NT2/D1 (cell line): ENCODE results near the gene SLC38A10.

Experiments used
- SUZ12 ChIP-seq: IDR thresholded peaks from 2 replicates; pipeline ENCODE4 v1.6.1; 2011; ENCODE audit not compliant: insufficient read length, insufficient read depth; ENCODE audit errors: extremely low read depth
- YY1 ChIP-seq: IDR thresholded peaks from 2 replicates; pipeline ENCODE4 v1.6.1; 2011; ENCODE audit not compliant: insufficient read length, insufficient read depth
- ZNF274 ChIP-seq: IDR thresholded peaks from 2 replicates; pipeline ENCODE4 v1.6.1; 2011; ENCODE audit warnings: mild to moderate bottlenecking, low read depth, low read length

DNA sequence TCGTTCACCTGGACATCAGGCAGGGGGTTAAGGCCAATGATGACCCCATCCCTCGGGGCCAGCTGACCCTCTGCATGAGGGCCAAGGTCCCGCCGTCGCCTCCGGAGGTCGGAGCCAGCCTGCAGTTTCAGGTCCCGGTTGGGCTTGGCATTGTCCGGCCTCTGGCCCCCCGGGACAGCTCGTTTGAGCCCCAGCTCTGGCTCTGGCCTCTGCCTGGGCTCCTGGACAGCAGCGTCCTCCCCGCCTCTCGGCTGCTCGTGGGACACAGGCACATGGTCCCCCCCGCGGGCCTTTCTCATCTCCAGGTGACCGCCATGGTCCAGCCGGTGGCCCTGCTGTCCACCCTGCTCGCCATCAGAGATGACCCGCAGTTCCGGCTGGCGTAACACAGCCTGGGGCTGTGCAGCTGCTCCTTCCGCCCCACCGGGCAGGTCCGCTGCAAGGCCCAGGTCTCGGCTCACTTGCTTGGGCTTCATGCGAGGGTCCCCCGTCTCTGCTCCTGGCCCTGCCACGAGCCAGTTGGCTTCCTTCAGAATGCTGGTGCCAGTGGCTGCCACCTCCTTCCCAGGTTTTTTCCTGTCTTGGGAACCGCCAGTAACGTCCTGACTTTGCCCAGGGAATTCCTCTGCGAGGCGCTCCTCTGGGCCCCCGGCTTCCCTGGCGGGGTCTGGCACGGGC lies 49.3 kb downstream of the SLC38A10 start:
- TF ChIP-seq ZNF274 (no peak), YY1 (no peak), SUZ12 (no peak)
